Measurements from ENCODE around the gene USP5.
A peak's percentile ranks its signal among the peaks of the same experiment; 100 is the strongest.
"Not testable (repeated sequence)": the region's sequence is repeated elsewhere in the genome, so short reads cannot be mapped to it uniquely, and the experiment has no call there.

Gene USP5

DNA sequence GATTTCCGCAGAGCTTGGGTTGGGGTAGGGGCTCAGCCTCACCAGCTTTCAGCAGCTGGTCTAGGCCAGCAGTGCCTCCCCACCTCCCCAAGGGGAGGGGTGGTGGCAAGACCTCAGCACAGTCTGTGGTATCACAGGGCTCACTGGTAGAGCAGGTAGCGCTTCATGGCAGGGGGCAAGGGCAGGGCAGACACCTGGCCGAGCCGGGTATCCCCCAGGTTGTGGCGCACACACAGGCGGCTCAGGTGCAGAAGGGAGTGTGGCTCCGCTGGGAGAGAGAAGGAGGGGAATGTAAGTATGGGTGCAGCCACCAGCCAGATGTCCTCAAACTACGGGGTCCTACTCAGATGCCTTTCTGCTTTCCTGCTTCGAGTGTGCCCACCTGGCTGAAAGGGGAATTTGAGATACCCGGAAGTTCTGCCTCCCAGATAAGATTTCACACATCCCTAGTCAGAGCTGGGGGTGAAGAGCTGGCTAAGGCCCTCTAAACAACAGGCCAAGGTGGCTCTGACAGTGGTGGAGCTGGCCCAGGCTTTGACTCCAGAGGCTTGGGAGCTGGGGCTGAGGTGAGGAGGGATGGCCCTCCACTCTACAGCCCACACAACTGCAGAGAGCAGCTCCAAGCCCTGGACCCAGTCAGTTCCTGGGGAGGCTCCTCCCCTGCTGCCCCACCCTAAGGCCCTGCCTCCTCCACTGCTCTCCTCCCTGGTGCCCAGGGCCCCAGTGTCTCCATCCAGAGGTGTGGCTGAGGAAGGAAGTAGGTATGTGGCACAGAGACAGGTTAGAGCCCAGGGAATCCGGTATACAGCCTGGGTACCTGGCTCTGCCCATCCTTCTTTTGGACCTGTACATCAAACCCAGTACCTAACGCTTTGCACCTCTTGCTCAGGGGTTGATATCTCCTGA lies 19.4 kb downstream of the USP5 start:
- Histone ChIP-seq H3K79me1 (ENCODE audit: low read length) (peaks cover 16% of the 10 kb centered on the region), H3K4me2 (ENCODE audit: low read length) (peak overlapping the region; percentile 55), H2BK120ac (ENCODE audit: low read depth, low read length) (no peak overlapping the region), H3K56ac (ENCODE audit: low read length) (peak overlapping the region; percentile 94), H3K4me1 (ENCODE audit: control insufficient read depth, low read depth, low read length) (peaks cover 5% of the 10 kb centered on the region), H3K4me3 (ENCODE audit: low read length) (peak overlapping the region; percentile 72), H4K5ac (ENCODE audit: low read length) (no peak overlapping the region), H3K4ac (ENCODE audit: low read depth, low read length) (no peak overlapping the region), H2BK15ac (replicated peaks; ENCODE audit: low read depth) (no peak overlapping the region), H3K23ac (ENCODE audit: low read length) (no peak overlapping the region), H3K9ac (ENCODE audit: low read length) (peak overlapping the region; percentile 98), H3K27ac (ENCODE audit: low read depth, low read length) (no peak overlapping the region), H3K18ac (ENCODE audit: low read length) (no peak overlapping the region), H3K79me2 (ENCODE audit: control insufficient read depth, insufficient read depth, low read length) (peaks cover 19% of the 10 kb centered on the region), H2AK5ac (ENCODE audit: low read length) (no peak overlapping the region), H2BK5ac (ENCODE audit: low read length) (peak overlapping the region; percentile 43), H3K27me3 (ENCODE audit: insufficient read depth, low read length, poor library complexity) (no peaks in the 10 kb centered on the region), H3K36me3 (ENCODE audit: control insufficient read depth, insufficient read depth, low read length) (peaks cover 6% of the 10 kb centered on the region), H4K8ac (ENCODE audit: low read depth, low read length) (no peak overlapping the region)
- no CpG with 5 or more reads among the region's 12 CpGs for WGBS (ENCODE audit: extremely low coverage, insufficient coverage, low lambda C conversion rate)
- peak; percentile 53 for DNase-seq

DNA sequence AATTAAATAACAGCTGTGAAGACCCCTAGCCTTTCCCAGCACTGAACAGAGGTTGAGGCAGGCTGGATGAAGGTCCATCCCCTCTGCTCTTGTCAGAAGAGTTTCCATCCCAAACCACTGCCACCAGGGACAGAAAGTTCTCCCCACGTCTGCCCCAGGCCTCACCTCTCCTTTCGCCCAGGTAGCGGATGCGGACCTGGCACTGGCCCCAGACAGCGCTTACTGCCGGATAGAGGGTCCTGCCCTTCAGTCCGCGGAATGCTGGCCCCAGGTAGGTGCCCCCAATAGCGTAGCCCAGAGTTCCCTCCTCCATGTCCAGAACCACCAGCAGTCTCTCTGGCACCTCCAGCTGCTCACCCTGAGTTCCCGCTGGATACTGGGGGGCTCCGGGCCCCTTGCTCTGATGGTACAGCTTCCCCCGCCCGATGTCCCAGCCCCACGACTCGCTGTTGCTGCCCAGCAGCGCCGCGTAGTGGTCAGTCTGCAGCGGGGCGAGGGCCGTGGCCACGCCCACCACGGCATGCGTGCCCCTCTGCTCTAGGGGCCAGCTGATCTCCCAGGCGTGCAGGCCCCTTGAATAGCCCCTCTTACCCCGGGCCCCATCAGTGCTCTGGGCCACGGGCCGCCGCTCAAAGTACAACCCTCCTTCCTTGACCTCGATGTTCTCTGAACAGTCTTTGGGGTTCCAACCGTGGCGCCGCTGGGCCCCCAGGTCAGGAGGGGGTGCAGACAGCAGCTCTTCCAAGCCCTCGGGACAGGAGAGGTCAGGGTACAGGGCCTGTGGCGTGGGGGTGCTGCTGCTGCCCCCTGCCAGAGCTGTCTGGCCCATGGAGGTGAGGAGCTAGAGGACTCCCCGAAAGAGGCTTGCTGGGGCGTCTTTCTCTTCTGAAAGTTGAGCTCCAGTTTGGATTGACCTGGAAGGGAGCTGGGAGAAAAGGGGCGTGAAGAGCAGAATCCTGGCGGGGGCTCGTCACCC lies 20.4 kb downstream of the USP5 start:
- Histone ChIP-seq H3K9ac (ENCODE audit: low read length) (peak overlapping the region; percentile 98), H3K56ac (ENCODE audit: low read length) (peak overlapping the region; percentile 94), H3K4me3 (ENCODE audit: low read length) (peak overlapping the region; percentile 82), H4K8ac (ENCODE audit: low read depth, low read length) (no peak overlapping the region), H2BK5ac (ENCODE audit: low read length) (peak overlapping the region; percentile 69), H3K4me1 (ENCODE audit: control insufficient read depth, low read depth, low read length) (peaks cover 1% of the 10 kb centered on the region), H2BK15ac (replicated peaks; ENCODE audit: low read depth) (no peak overlapping the region), H3K27me3 (ENCODE audit: insufficient read depth, low read length, poor library complexity) (no peaks in the 10 kb centered on the region), H3K4me2 (ENCODE audit: low read length) (peak overlapping the region; percentile 81), H3K79me2 (ENCODE audit: control insufficient read depth, insufficient read depth, low read length) (peaks cover 19% of the 10 kb centered on the region), H3K27ac (ENCODE audit: low read depth, low read length) (peak overlapping the region; percentile 66), H3K23ac (ENCODE audit: low read length) (peak overlapping the region; percentile 69), H3K36me3 (ENCODE audit: control insufficient read depth, insufficient read depth, low read length) (peaks cover 6% of the 10 kb centered on the region), H2AK5ac (ENCODE audit: low read length) (no peak overlapping the region), H4K5ac (ENCODE audit: low read length) (no peak overlapping the region), H2BK120ac (ENCODE audit: low read depth, low read length) (no peak overlapping the region), H3K79me1 (ENCODE audit: low read length) (peaks cover 16% of the 10 kb centered on the region), H3K4ac (ENCODE audit: low read depth, low read length) (peak overlapping the region; percentile 75), H3K18ac (ENCODE audit: low read length) (peak overlapping the region; percentile 70)
- DNase-seq = peak; percentile 86
- no CpG with 5 or more reads among the region's 40 CpGs for WGBS (ENCODE audit: extremely low coverage, insufficient coverage, low lambda C conversion rate)

- peak within 1 kb of the TSS; percentile 66 for H3K27ac ChIP-seq (ENCODE audit: low read depth, low read length)
Measured at GRCh38 chr12:6873094-6874014, 21.4 kb downstream of the USP5 start, which contains the start of gene SPSB2. Gene SPSB2 (minus strand): TSS chr12:6873303. CDS start chr12:6872901, 402 bp downstream.

GRCh38 chr12:6874015-6874368 lies 22.0 kb downstream of the USP5 start:
- H3K56ac ChIP-seq (ENCODE audit: low read length) = peak overlapping the region; percentile 95
- not testable (repeated sequence) for H2AK5ac ChIP-seq (ENCODE audit: low read length)

More at GRCh38 chr12:6873094-6874014, 21.4 kb downstream of the USP5 start, which contains the start of gene SPSB2:
- peak within 1 kb of the TSS; percentile 98 for H3K9ac ChIP-seq (ENCODE audit: low read length)
- H3K79me1 ChIP-seq (ENCODE audit: low read length) = peaks cover 13% of the 10 kb centered on the region
- H2BK5ac ChIP-seq (ENCODE audit: low read length) = peak within 1 kb of the TSS; percentile 69
- no CpG with 5 or more reads among the region's 66 CpGs for WGBS (ENCODE audit: extremely low coverage, insufficient coverage, low lambda C conversion rate)
- peak within 1 kb of the TSS; percentile 75 for H3K4ac ChIP-seq (ENCODE audit: low read depth, low read length)
- DNase-seq = peak; percentile 99
- peak within 1 kb of the TSS; percentile 70 for H3K18ac ChIP-seq (ENCODE audit: low read length)
- H3K23ac ChIP-seq (ENCODE audit: low read length) = peak within 1 kb of the TSS; percentile 69
- H2AK5ac ChIP-seq (ENCODE audit: low read length) = no peak within 1 kb of the TSS
- H3K4me3 ChIP-seq (ENCODE audit: low read length) = peak within 1 kb of the TSS; percentile 82
- H3K27me3 ChIP-seq (ENCODE audit: insufficient read depth, low read length, poor library complexity) = no peaks in the 10 kb centered on the region
- H2BK15ac ChIP-seq (replicated peaks; ENCODE audit: low read depth) = no peak within 1 kb of the TSS
- peaks cover 10% of the 10 kb centered on the region for H3K79me2 ChIP-seq (ENCODE audit: control insufficient read depth, insufficient read depth, low read length)
- H2BK120ac ChIP-seq (ENCODE audit: low read depth, low read length) = no peak within 1 kb of the TSS
- peaks cover 6% of the 10 kb centered on the region for H3K36me3 ChIP-seq (ENCODE audit: control insufficient read depth, insufficient read depth, low read length)
- H3K56ac ChIP-seq (ENCODE audit: low read length) = peak within 1 kb of the TSS; percentile 95
- H4K8ac ChIP-seq (ENCODE audit: low read depth, low read length) = no peak within 1 kb of the TSS
- H3K4me2 ChIP-seq (ENCODE audit: low read length) = peak within 1 kb of the TSS; percentile 87
- no peak within 1 kb of the TSS for H4K5ac ChIP-seq (ENCODE audit: low read length)
- H3K4me1 ChIP-seq (ENCODE audit: control insufficient read depth, low read depth, low read length) = peaks cover 1% of the 10 kb centered on the region

GRCh38 chr12:6879824-6880223 lies 27.9 kb downstream of the USP5 start:
- H3K27ac ChIP-seq (ENCODE audit: low read depth, low read length); DNase-seq: not testable (repeated sequence)

More at GRCh38 chr12:6874015-6874368, 22.0 kb downstream of the USP5 start:
- not testable (repeated sequence) for H2BK15ac ChIP-seq (replicated peaks; ENCODE audit: low read depth); DNase-seq; H4K5ac ChIP-seq (ENCODE audit: low read length); H2BK120ac ChIP-seq (ENCODE audit: low read depth, low read length); H3K4ac ChIP-seq (ENCODE audit: low read depth, low read length); H3K27me3 ChIP-seq (ENCODE audit: insufficient read depth, low read length, poor library complexity); H3K36me3 ChIP-seq (ENCODE audit: control insufficient read depth, insufficient read depth, low read length); H3K4me1 ChIP-seq (ENCODE audit: control insufficient read depth, low read depth, low read length); H2BK5ac ChIP-seq (ENCODE audit: low read length); H4K8ac ChIP-seq (ENCODE audit: low read depth, low read length); H3K79me2 ChIP-seq (ENCODE audit: control insufficient read depth, insufficient read depth, low read length)
- WGBS (ENCODE audit: extremely low coverage, insufficient coverage, low lambda C conversion rate) = no CpG with 5 or more reads among the region's 9 CpGs
- Histone ChIP-seq H3K4me2 (ENCODE audit: low read length) (peak overlapping the region; percentile 87), H3K79me1 (ENCODE audit: low read length) (peaks cover 12% of the 10 kb centered on the region), H3K23ac (ENCODE audit: low read length) (peak overlapping the region; percentile 2), H3K18ac (ENCODE audit: low read length) (peak overlapping the region; percentile 24), H3K27ac (ENCODE audit: low read depth, low read length) (peak overlapping the region; percentile 42), H3K4me3 (ENCODE audit: low read length) (peak overlapping the region; percentile 73), H3K9ac (ENCODE audit: low read length) (peak overlapping the region; percentile 76)

More at GRCh38 chr12:6879824-6880223, 27.9 kb downstream of the USP5 start:
- H3K18ac ChIP-seq (ENCODE audit: low read length); H4K5ac ChIP-seq (ENCODE audit: low read length); H3K79me1 ChIP-seq (ENCODE audit: low read length); H3K4me2 ChIP-seq (ENCODE audit: low read length); H3K9ac ChIP-seq (ENCODE audit: low read length); H2BK120ac ChIP-seq (ENCODE audit: low read depth, low read length); H3K4me1 ChIP-seq (ENCODE audit: control insufficient read depth, low read depth, low read length); H3K36me3 ChIP-seq (ENCODE audit: control insufficient read depth, insufficient read depth, low read length); H3K4me3 ChIP-seq (ENCODE audit: low read length); H3K27me3 ChIP-seq (ENCODE audit: insufficient read depth, low read length, poor library complexity); H2BK5ac ChIP-seq (ENCODE audit: low read length); H3K23ac ChIP-seq (ENCODE audit: low read length); H2AK5ac ChIP-seq (ENCODE audit: low read length); H3K4ac ChIP-seq (ENCODE audit: low read depth, low read length); H3K56ac ChIP-seq (ENCODE audit: low read length); H2BK15ac ChIP-seq (replicated peaks; ENCODE audit: low read depth); H3K79me2 ChIP-seq (ENCODE audit: control insufficient read depth, insufficient read depth, low read length); H4K8ac ChIP-seq (ENCODE audit: low read depth, low read length): not testable (repeated sequence)
- WGBS (ENCODE audit: extremely low coverage, insufficient coverage, low lambda C conversion rate) = no CpG with 5 or more reads among the region's 11 CpGs

Measured in mesendoderm (in vitro differentiated cells).